Right forelimb (tissue), 1 donor: ENCODE results near the gene MRPL47.
A peak's percentile ranks its signal among the peaks of the same experiment; 100 is the strongest.
"Not testable (repeated sequence)": the region's sequence is repeated elsewhere in the genome, so short reads cannot be mapped to it uniquely, and the experiment has no call there.

Source experiments
- DNase-seq: peaks from one replicate; pipeline ENCODE4 v3.0.0-alpha.2; 2018

The MRPL47 gene

DNA sequence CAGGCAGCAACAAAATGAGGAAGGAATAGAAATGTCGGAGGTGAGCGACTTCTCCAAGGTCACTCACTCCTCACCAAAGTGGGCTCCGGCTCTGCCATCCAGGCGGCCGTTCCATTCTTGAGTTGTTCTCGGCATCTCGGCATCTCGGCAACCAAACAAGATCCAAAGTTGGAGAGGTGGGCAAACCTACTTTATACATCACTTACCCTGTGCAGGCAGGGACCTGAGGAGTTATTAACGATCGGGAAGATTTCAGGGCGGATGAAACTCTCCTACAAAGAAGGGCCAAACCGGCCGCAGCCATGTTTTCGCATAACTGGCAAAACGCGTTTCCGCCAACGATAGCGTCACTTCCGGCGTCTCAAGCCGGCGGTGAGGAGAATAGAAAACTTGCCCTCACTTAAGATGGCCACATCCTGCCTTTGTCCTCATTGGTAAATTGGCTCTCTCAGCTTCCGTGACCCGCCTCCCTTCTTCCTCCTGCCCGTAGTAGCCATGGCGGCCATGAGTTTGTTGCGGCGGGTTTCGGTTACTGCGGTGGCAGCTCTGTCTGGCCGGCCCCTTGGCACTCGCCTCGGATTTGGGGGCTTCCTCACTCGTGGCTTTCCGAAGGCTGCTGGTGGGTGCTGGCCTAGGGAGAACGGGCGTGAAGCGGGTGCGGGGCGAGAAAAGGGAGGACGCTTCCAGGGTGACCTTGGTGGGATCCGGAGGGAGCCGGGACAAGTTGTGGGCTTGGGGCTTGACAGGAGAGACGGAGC is at the start of gene MRPL47, which contains the start of gene NDUFB5:
Gene MRPL47 (minus strand): TSS at position 318 of the 758 bp plus-strand sequence. CDS start 14 bp downstream, at position 304.
Gene NDUFB5 (plus strand): TSS at position 474 of the 758 bp plus-strand sequence. CDS start 22 bp downstream, at position 496.
- peak; percentile 97 for DNase-seq

DNA sequence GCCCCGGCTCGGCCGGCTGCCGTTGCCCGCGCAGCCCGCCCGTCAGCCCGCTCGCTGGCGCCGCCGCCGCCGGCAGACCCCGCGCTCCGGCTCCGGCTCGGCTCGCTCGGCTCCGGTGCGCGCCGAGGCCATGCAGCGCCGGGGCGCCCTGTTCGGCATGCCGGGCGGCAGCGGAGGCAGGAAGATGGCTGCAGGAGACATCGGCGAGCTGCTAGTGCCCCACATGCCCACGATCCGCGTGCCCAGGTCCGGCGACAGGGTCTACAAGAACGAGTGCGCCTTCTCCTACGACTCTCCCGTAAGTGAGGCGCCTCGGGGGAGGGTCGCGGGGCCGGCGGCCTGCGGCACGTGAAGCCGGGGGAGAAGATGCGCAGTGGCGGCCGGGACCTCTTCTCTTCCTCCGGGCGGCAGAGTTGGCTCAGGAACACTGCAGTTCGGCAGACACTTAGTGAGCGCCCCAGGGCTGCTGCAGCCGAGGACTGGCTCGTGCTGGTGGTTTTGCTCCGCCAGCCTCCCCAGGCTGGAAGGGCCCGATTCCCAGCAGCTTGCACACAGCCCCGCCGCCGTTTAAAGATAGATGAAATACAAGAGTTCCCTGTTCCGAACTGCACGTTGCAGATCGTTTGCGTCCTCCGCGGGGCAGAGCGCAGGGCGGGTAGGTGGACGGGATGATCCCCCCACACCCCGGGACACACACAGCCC is 48.8 kb upstream of the MRPL47 start:
- peak; percentile 85 for DNase-seq

DNA sequence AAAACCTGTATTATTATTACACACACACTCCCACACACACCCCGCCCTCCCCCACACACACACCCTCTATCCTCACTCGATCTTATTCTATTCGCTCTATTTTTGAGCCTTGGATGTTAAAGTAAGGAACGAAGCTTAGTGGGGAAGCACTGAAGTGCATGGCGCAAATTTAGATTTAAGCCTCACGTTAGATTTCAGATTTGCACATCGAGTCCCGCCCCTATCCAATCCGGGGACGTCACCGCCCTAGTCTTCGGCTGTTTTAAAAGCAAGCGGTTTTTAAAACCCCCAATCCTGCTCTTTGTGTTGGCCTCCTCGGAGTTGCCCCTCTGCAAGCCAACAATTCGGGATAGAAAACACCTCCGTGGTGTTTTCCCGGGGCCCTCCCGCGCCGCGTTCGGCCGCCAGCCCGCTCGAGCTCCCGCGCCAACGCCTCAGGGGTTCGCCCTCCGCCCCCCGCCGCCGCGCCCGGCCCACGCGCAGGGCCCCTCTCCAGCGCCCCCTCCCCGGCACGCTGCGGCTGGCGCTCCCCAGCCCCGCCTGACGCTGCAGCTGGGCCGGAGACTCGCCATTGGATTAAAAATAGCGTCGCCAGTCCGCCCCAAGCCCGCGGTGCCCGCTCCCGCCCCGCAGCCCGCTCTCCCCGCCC is 48.1 kb upstream of the MRPL47 start, which contains the start of gene USP13:
Gene USP13 (plus strand): TSS at position 594 of the 649 bp plus-strand sequence. CDS start 186 bp downstream, outside the sequence.
- peak; percentile 85 for DNase-seq

DNA sequence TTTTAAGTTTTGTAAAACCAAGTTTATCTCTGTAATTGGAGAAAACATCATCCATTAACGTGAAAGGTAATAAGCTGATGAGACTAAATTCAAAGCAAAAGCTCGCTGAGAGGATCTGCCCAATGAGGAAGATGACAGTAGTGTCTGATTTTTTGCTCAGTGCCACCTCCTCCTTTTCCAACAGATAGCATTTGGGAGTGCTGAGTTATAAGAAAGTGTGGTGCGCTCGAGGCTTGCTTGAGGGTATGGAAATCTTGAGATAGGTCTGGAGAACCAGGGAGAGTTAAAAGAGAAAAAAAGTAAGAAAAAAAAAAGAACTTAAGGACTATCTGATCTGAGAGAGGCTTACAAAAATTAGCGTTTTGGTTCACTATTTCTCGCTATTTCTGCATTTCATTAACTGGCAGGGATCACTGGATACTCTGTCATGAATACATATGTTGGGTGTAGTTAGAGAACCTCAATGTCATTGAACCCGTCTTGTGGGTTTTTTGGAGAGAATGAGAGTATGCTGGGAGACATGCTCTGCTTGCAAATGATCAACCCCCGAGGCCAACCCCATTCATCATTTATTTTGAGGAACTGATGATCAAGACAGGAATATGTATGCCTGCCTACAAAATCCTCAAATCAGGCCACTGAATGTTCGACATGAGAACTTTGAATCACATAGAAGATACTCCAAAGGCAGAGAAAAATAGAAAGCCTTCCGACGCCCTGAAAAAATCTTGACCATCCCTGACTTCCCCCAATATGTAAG is 47.4 kb upstream of the MRPL47 start:
- DNase-seq, result no peak

DNA sequence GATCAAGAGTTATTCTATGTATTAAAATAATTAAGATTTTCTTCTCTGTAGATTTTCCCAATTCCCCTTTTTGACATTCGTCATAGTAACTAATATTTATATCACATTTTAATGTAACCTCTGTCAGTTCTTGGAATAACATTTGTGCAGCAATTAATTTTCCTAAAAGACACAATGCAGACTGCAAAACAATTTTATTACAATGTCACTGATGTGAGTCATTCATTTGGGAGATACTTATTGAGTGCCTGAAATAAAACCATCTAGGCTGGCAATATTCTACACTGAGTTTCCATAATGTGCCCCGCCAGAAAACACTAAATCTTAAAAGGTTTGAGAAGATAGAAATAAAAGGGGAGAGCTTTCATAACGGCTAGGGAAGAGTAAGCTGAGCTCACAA is 41.7 kb upstream of the MRPL47 start:
- no peak for DNase-seq

DNA sequence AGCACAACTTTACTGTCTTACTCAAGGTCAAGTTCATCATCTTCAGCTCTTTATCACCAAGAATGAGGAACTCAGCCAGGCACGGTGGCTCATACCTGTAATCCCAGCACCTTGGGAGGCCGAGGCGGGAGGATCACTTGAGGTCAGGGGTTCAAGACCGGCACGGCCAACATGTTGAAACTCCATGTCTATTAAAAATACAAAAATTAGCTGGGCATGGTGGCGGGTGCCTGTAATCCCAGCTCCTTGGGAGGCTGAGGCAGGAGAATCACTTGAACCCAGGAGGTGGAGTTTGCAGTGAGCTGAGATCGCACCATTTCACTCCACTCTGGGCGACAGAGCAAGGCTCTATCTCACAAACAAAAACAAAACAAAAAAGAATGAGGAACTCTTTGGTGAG is 39.4 kb upstream of the MRPL47 start:
- not testable (repeated sequence) for DNase-seq

DNA sequence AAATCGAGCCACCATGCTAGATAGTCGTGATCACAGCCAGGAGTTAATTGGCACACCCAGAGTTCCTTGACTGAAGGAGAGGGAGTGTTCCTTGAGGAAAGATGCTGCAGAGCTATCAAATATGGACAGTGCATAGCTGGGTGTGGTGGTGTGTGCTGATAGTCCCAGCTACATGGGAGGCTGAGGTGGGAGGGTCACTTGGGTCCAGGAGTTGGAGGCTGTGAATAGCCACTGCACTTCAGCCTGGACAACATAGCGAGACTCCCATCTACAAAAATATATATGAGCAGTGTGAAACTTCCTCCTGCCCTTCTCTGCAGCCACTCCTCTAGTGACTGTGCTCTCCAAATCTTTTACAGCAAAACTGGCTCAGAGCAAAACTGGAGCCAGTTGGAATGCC is 38.4 kb upstream of the MRPL47 start:
- DNase-seq, result no peak

DNA sequence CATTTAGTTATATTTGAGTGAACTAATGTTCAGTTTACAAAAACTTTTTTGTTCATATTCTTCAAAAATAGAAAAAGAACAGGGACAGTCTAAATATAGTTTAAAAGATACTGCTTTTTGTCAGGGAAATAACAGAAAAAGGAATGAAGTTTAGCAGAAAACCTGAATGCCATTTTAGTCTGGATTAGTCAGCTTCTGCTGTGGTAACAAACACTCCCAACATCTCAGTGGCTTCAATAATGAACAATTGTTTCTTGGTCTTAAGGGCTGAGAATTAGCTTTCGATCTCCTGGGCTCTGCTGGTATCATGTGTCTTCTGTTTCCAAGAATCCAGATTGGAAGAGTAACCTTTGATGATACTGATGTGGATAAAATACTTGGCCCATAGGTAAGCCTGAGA is 36.0 kb upstream of the MRPL47 start:
- no peak for DNase-seq

DNA sequence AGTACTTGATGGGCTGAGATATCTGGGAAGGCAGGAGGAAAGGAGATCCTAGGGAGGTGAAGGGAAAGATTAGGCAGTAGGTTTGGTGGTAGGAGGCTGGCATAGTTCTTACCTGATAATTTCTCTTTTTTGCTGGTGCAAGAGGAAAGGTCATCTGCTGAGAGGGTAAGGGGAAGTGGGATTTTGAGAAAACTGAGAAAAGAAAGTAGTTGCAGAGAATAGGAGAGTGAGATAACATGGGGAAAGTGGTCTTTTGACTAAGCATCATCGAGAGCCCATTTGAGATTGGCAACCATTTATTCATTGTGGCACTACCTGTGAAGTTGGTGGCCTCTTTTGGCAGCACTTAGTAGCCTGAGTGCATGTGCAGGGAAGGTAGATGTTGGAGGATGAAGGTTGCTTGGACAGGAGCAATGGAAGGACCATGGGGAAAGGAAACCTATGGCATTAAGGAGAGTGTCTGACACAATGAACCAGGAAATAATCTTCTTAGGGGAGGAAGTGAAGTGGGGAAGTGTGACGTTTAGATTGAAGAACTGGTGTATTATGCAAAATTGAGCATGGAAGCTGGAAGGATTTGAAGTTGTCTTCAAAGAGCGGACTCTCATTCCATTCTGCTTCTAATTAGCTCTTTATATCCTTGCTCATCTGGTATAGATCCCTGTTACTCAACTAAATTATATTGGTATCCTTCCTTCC is 26.5 kb upstream of the MRPL47 start:
- DNase-seq, result no peak

DNA sequence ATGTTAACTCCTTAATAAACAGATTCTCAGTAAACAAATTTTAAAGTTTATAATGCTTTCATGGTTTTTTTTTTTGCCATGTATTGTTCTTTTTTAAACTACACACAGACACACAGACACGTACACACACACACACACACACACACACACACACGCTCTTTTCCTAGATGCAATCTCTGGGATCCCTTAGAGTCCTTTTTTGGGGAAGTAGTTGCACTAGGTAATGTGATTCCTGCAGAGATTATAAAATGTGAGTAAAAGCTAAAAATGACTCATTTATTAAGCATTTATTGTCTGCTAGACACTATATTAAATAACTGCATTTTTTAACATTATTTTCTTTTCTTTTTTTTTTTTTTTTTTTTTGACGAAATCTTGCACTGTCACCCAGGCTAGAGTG is 20.0 kb upstream of the MRPL47 start:
- DNase-seq, result no peak

DNA sequence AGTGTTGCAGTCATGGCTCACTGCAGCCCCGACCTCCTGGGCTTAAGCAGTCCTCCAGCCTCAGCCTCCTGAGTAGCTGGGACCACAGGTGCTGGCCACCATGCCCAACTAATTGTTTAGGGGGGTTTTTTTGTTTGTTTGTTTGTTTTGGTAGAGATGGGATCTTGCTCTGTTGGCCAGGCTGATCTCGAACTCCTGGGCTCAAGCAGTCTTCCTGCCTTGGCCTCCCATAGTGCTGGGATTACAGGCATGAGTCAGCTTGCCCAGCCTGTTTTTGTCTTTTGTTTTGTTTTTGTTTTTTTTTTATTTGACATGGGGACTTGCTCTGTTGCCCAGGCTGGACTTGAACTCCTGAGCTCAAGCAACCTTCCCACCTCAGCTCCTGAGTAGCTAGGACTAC is 17.6 kb upstream of the MRPL47 start:
- no peak for DNase-seq

DNA sequence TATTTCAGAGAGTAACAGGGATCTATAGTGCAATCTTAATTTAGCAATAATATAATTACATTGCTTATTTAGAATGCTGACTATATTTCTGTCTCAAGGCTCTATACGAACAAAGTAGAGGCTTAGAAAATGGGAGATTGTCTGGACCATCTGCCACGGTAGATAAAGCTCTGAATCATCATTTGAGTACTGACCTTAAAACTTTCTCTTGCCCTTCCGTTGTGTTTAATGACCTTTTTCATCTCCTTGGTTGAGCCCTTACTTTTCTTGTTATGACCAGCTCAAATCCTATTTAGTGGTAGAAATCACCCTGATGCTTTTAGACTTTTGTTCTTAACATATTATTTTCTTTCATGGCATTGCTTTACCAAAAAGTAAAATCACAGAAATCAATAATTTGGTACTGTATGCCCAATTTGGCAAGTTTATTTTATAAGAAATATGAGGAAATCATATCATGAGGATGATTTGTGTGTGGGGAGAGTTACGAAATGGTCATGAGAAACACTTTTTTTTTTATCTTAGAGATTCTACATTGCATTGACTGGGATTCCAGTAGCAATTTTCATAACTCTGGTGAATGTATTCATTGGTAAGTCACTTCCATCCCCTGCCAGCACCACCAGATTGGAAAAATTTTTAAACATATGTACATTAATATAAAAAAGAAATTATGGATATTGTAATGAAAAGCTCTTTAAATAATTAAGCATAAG is 11.2 kb upstream of the MRPL47 start:
- no peak for DNase-seq

DNA sequence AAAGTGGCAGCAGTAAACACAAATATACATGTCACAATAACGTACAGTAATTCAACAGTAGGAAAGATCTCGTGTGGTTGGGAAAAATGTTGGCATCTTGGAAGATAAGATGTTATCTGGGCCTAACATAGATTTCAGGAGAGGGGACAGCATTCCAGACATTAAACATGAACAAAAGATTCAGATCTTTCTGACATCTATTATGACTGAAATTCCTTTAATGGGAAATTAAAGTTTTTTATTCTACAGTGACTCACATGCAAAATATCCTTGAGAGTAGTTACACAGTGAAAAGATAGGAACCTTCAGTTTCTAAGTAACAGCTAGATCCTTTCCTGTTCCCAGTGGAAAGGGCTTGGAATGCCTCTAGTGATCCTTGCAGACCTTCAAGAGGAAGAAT is 9.4 kb upstream of the MRPL47 start:
- no peak for DNase-seq

DNA sequence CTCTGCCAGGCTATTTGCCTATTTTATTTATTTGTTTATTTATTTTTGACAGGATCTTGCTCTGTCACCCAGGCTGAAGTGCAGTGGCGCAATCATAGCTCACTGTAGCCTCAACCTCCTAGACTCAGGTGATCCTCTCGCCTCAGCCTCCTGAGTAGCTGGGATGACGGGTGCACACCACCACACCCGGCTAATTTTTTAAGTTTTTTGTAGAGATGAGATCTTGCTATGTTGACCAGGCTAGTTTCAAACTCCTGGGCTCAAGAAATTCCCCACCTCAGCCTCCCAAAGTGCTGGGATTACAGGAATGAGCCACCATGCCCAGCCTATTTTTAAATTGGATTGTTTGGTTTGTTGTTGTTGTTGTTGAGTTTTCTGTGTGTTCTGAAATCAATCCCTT is 5.6 kb upstream of the MRPL47 start:
- DNase-seq, result no peak

DNA sequence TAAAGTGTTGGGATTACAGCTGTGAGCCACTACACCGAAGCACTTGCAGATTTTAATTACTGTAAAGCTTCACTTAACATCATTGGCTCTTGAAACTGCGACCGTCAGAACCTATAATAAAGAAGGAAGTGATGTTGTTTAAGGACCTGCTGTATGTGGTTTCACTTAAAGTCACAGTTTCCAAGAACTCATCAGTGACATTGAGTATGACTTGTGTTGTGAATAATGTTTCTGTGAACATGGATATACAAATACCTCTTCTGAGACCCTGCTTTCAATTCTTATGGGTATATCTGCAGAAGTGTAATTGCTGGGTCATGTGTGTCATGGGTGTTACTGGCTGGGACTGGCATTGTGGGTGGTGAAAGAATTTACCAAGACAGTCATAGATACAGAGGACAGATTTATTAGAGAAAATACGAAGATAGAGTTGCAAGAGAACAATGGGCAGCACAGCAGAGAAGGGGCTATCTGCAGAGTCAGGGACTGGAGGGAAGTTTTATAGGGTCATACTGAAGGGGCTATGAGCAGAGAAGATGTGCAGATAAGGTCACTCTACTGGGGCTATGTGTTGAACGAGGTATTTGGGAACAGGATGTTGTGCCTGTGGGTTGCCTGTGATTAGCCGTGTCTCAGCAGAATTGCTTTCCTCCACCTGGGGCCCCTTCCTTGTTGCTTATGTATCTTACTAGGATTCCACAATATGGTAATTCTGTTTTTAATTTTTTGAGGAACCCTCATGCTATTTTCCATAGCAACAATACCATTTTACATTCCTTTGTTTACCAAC is 4.7 kb upstream of the MRPL47 start:
- DNase-seq, result no peak

DNA sequence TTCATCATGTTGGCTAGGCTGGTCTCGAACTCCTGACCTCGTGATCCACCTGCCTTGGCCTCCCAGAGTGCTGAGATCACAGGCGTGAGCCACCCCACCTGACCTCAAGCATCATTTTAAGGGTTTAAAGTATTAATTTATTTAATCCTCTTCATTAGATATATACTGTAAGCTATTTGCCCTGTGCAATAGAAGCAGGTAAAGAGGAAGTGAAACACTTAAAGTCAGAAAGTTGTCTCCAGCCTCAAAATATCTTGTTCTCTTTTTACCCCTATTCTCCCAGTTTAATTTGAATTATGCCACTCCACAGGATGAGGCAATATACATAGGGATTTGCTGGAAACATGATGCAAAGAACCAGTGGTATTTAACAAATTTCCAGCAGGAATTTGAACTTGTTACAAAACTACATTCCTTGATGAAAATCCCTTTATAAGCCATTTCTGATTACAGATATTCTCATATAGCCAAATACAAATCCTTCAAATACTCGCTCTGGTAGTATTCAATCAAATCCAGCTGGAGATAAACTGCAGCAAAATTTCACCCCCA is 2.2 kb upstream of the MRPL47 start:
- no peak for DNase-seq

DNA sequence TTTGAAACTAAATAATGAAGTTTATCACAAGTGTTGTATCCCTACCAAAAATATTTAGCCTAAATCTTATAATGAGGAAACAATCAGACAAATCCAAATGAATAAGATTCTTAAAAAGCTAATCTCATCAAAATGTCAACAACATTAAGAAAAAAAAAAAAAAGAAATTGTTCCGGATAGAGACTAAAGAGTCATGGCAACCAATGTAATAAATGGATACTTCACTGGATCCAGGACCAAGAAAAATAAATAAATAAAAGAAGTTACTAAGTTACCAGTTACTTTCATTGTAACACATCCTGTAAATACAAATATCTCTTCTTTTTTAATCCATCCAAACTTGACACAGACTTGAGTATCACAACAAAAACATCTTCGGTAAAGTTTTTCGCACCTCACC is 607 bp downstream of the MRPL47 start:
- no peak for DNase-seq

DNA sequence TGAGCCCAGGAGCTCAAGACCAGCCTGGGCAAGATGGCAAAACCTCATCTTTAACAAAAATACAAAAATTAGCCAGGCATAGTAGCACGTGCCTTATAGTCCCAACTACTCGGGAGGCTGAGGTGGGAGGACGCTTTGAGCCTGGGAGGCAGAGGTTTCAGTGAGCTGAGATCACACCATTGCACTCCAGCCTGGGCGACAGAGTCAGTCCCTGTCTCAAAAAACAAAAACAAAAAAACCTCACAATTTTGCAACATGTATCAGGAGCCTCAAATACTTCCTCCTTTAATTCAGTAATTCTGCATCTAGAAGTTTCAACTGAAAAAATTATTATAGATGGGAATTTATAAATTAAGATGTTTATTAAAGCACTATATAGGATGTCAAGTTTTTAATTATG is 1.1 kb downstream of the MRPL47 start:
- no peak for DNase-seq

DNA sequence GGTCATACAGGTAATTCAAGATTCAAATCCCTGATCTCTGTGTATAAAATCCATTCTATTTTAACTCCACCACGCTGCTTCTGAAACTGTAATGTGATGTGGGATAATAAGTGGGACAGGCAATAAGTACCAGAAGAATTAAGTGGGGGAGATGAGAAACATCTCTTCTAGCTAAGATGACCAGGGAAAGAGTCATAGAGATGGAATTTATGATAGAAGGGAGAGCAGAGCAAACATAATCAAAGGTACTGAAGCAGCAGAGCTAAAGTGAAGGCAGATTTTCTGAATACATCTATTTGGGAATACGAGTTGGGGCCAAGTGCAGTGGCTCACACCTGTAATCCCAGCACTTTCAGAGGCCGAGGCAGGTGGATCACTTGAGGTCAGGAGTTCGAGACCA is 4.9 kb downstream of the MRPL47 start:
- DNase-seq, result no peak

DNA sequence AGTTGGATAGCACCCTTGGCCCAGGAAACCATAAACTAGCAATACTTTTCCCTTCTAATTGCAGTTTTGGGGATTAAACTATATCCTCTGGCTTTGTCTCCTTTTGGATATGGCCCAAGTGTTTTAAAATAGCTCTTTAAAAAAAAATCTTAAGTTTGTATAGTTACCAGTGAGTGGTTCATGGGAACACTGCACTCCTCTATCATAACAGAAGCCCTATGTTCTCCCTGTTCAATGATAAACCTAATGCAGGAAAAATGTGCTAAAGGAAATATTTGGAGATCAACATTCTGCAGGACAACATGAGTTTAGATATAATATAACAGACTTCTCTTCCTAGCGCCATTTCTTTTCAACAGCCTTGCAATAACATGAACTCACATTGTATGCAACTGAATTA is 13.1 kb downstream of the MRPL47 start:
- DNase-seq, result no peak
